GM18511 (cell line): ENCODE measurements around the gene NDUFB5.

Source experiments
- ATAC-seq: cut with Tn5 transposase; IDR thresholded peaks from one replicate; pipeline ENCODE4 v1.9.1; 2021; ENCODE audit warnings: mild to moderate bottlenecking, moderate library complexity; ENCODE audit not compliant: unreplicated experiment

NDUFB5 gene

GRCh38 chr3:179673523-179673922, 68.9 kb downstream of the NDUFB5 start:
- no peak for ATAC-seq

- no peak for ATAC-seq
These were observed 71.5 kb downstream of the NDUFB5 start for GRCh38 chr3:179676081-179676480.
